Measurements from ENCODE around the gene PNKP.

PNKP gene

DNA sequence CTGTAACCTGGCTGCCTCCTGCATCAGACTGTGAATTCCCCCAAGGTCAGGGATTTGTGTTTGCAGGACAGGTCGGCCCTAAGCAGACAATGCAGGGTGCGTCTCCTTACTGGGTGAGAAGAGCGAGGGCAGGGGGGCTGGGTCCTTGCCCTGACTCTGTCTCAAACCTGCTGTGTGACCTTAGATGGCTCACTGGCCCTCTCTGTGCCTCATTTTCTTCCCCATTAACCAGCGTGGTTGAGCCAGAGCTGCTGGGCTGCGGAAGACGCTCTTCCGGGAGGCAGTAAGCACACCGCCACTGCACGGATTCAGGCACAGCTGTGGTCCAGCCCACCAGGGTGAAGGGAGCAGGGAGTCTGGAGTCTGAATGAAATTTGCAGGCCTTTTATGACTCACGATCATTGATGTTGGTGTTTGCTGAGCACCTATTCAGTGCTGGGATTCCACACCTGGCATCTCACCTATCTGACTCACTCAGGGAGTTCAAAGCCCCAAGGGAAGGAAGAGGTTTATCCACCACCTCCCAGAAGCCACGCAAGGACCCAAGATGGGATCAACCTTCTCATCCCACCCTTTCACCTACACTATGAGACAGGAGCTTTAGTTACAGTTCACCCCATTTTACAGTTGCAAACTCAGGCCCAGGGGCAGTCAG lies 7.3 kb upstream of the PNKP start:
- DNase-seq = no peak

DNA sequence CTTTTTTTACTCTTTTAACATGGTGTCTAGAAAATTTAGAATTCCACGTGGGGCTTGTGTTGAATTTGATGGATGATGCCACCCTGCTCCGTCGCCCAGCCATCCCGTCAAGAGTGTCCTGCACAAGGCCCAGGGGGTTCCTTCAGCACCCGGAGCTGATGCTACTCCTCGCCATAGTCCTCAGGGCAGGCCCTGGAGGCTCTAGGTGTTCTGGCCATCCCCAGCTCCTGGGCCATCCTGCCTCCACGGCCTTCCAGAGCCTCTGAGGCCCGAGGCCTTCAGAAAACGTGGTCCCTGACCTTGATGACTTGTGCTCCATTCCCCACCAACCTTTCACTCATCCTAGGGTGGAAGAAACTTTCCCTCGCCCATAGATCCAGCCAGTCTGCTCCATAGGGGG lies 6.5 kb upstream of the PNKP start:
- DNase-seq = no peak

DNA sequence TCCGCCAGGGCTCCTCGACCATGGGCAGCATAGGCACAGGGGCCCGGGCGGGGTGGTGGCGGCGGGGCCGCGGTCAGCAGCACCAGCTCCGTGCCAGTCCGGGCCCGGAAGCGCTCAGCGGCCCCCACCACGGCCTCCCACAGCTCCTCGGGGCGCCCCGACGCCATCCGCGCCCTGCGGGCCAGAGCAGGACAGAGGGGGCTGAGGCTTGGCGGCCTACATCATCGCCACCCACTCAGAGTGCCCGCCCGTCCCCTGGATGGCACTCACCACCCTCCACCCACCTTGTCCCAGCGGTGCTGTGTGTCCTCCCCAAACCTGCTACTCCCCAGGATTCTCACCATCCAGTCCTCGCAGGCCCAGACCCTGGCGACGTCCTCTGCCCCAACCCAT lies 5.7 kb upstream of the PNKP start:
- no peak for DNase-seq

DNA sequence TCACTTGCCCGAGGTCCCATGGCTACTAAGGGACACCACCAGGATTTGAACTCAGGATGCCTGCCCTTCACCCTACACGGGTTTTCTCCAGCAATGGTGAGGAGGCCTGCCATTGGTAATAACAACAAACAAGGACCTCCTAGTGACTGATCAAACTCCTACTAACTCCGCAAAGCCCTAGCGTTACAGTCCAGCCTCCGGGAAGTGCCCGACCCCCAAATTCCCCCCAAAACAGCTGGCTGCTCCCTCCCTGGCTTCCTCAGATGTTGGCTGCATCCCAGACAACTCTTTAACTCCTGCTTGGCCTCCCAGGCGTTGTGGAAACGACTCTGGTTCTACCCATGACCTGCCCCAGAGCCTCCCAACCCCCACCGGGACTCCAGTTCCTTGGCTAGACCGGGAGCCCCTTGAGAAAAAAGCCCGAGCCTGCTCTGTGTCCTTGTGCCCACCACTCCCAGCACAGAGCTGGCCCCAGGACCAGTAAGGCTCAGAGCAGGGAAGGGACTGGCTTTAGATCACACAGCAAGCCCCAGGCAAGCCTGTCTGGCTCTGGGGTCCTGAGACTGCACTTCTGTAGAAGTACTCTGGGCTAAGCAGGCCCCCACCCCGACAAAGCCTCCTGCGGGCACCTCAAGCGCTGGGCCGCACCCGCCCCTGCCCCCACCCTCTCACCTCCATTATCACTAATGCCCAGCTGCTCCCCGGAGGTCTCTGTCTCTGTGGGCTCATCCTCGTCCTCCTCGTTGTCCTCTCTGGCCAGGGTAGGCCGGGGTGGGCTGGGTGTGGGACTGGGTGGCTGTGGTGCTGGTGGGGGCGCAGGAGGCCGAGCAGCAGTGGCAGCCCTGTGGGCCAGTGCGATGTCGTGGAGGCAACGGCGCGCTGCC lies 5.1 kb upstream of the PNKP start:
- no peak for DNase-seq

DNA sequence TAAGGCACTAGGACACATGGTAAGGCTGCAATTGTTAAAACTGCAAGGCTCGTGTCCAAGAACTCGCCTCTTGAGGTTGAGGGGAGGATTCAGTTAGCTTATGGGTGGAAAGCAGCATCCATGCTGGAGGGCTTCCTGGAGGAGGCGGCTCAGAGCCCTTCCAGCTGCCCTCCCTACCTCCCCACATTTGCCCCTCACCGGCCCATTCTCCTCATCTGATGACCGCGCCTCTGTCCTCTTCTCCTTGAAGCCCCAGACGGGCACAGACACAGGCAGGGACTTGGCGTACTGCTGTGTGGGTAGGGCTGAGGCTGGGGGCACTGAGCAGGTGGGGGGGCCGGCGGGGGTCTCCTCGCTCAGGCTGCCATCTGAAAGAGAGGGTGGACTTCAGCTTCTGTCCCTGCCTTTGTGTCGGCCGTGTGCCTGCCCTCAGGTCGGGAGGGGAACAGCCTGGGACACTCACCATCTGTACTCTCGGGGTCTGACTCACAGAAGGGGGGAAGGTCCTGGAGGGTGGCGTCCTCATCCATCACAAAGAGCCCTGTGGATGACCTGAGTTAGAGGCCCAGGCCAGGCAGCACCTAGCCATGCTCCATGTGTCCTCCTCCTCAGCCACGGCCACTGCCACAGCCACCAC lies 4.1 kb upstream of the PNKP start:
- no peak for DNase-seq

DNA sequence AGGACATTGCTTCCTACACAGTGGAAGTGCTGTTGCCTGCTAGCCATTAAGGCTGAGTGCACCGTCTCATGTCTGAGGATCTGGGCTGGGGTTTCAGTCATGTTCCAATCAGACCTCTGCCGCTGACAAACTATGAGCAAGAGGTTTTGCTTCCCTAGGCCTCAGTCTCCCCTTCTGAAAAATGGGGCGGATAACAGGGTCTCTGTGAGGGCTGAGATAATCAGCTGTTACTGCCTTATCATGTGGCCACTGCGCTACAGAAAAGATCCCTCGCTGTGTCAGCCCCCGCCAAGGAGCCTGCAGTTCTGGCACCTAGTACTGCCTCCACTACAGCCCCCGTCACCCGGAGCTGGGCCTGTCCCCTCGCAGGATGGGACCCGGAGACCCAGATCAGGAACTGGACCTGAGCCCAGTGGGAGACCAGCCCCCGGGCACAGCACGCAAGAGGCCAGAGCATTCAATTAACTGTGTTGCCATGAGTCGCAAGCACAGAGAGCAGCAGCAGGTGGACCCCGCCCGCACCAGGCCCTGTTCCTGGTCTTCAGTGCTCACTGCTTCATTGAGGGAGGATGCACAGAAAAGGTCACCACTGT lies 3.0 kb upstream of the PNKP start:
- no peak for DNase-seq

DNA sequence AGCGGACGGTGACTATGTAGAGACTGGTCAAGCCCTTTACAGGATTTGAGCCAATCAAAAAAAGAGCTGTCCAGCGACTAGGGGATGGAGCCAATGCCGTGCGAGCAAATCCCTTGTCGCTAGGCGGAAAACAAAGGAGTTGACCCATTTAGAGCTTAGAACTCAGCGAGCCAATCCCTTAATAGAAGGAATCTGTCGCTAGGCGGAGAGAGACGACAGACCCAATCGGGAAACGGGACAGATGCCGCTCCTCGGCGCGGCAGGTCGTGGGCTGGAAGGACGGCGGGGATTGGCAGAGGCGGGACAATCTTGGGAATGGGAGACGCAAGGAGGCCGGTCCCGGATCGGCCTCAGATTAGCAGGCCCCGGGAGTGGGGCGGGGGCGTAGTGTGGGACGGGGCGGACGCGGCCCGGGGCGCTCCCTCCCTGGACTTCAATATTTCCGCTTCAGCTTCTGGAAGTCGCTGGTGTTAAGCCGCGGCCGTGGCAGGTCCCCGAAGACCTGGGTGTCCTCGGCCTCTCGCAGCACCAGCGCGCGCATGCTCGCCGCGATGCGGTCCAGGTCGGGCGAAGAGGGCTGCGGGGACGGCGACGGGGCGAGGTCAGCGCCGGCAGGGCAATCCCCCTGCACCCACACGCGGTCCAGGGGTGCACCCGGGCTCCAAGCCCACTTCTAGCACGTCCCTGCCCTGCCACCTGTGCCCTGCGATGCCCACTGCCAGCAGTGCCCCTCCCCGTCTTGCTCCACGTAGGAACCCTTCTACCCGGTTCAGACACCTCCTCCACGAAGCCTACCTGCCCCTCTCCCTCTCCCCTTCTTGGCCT lies 2.3 kb upstream of the PNKP start:
- peak; percentile 99 for DNase-seq

DNA sequence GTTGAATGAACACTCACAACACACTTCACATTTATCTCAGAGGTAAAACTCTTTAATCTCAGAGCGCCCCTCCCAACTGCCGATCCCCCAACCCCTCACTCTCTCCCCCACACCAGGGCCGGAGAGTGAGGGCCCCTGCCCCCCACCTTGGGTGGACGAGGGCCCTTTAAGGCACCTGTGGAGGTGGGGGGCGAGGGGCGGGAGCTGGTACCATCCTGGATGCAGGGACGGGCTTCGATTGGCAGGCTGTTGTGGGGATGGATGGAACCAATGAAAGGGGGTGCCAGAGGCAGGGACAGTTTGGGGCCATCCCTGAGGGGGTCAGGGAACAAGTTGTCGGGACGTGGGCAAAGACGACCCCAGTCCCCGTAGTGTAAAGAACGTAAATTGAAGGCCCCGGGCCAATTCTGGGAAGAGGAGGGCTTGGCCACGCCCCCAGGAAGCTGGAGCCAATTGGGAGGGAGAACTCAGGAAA lies 1.7 kb upstream of the PNKP start:
- DNase-seq = peak in 1 of 2 experiments; percentile 69

DNA sequence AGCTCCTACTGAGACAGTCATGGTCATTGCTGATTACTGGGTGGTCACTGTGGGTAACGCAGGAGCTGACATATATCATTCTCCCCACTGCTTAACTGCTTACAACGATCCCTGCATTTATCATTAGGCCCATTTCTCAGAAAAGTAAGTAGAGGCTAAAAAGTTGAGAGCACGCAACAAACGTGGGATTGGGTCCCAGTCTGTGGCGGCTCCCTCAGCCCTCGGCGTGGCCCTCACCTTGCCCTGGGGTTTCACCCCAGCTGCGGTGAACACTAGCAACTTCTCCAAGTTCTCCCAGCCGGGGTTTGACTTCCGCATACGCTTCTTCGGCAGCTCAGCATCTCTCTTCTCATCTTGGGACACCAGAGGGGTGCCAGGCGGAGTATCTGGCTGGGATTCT lies 2.5 kb downstream of the PNKP start:
- DNase-seq = no peak

DNA sequence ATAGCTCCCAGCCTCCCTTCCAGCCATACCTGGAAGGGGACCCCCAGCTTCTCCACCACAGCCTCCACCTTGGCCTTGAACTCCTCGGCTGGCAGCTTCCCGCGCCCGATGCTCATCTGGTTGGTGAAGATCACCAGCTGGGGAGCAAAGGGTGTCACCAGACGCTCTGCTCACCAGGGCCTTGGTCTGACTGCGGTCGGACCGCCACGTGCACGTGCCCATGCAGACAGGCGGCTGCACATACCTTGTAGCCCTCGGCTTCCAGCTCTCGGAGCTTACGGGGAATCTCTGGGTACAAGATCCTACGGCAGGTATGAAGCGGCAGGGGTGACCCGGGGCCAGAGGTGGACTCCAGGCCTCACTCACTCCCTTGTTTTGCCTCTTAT lies 3.4 kb downstream of the PNKP start:
- no peak for DNase-seq

DNA sequence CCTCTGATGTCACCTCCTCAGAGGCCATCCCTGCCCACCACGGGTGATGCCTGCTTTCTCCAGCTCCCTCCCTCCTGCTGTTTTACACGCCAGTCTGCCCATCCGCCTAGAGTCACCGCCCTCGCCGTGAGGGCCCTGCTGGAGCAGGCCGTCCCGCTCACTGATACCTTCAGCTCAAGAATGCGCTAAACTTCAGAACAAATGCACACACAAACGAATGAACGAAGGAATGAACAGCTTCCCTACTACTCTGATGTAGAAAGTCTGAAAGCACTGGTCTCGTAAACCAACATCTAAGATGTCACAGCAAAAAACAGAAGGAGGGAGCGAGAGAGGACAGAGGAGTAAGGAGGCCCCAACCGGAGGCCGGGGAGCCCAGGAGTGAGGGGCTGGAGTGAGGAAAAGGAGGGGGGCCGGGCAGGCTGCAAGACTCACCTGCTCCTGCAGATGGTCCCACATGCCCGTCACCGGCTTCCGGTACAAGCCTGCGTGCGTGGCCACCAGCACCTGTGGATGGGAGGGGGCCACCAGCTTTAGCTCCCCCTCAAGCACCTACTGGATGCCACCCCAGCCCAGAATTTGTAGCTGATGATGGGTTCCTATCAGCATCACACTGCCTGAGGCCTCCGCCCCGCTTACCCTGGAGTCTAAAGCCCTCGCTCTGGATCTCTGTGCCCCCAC lies 4.0 kb downstream of the PNKP start:
- DNase-seq = no peak

DNA sequence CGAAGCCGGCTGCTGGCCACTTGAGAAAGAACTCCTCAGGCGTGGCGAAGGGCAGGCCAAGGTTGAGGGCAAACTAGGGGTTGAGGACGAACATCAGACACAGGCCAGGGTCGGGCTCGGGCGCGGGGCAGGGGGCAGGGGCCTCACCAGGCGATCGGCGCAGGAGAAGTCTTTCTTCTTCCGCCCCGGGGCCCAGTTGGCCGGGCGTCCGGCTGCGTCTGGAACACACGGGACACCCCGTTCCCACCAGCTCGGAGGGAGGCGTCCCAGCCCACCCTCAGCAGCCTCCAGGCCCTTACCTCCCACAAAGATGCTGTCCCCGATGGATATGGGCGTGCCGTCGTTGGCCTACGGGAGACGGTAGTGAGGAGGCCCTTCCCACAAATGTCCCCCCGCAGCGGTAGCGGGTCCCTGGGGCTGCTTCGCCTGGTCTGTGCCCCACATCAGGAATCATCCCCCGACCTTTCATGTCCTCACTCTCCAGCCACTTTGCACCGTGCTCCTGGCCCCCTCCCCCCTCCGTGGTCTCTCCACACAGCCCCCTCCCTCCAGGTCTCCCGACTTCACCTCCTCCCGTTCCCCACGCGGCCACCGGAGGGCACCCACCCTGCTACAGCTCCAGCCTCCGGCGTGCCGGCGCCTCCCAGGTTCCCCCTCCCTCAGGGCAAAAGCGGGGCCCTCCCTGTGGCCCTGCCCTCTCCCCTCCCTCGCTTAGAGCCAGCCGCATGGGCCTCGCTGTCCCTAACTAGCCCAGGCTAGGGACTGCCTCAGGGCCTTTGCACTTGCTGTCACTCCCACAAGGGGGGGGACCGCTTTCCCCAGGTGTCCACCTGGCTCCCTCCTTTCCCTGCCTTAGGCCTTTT lies 4.8 kb downstream of the PNKP start:
- DNase-seq = no peak

DNA sequence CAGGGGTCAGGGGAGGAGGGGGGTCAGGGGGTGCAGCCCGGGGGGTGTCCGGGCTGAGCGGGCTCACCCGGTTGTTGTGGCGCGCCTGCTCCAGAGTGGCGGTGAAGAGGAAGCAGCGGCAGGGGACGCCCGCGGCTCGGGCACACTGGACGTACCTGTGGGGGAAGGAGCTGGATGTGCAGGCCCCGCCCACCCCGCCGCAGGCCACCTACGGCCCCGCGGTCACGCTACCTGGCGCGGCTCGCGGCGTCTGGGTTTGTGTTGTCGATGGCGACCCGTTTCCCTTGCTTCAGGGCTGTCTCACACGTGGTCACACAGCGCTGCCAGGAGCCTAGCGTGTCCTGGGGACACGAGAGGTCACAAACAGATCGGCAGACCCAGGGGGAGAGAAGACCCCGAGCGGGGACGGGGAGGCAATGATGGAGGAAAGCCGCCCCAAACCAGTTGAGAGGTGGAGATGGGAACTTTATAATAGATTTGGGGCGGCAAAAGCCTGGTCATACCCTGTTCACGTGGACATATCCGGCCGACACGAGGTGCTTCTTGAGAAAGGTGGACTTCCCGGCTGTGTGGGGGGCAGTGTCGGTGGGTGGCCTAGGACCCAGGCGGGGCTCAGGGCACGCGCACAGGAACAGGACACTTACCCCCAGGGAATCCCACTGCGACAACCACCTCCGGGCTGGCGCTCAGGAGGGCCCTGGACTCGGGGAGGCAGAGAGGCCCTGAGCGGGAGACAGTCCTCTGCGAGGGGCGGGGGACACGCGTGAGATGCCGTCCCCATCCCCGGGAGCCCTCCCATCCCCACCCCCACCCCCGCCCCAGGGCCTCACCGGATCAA lies 5.6 kb downstream of the PNKP start:
- DNase-seq = no peak

DNA sequence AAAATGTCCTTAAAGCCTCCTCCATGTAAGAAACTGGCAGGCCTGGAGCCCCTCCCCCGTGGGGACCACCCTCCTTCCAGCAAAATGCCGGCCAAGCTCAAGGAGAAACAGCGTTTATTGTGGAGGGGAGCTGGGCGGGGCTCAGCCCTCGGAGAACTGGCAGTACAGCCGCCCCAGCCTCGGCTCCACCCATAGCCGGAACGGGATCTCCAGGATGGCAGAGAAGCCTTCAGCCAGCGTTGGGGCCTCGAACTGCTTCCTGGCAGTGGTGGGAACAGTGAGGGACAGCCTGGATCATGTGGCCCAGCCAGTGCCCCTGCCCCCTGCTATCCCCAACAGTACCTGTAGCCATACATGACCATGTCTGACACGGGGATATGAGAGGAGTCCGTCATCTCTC lies 6.3 kb downstream of the PNKP start:
- no peak for DNase-seq

DNA sequence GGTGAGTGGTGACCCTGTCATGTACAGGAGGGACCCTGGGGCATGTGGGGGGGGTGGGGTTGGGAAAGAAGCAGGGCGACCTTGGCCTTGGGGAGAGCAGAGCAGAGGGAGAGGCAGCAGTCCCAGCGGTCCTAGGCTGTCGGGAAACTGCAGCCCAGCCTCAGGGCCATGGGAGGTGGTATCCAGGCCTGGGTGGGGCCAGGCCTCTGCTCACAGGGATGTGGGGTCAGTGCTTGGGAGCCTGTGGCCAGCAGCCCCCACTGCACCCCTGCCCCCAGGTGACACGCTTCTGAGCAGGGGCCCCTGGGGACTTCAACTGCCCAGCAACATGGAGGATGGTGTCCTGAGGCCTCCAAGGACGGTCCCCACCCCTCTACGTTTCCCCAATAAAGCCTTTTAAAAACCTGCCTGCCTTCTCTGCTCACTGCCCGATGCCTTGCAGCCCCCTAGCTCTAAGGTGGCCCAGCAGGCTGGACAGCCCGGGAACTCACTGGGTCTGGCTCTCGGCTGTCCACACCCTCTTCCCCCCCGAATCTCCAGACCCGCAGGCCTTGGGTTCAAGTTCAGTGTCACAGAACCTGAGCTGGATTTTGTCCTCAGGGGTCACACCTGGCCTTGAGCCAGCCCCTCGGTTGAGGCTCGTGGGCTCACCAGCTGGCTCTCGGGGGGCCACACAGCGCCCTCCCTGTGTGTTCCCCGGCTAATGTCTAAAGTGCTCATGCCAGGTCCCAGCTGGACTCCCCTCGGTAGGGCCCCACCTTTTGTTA lies 6.9 kb downstream of the PNKP start:
- DNase-seq = no peak

DNA sequence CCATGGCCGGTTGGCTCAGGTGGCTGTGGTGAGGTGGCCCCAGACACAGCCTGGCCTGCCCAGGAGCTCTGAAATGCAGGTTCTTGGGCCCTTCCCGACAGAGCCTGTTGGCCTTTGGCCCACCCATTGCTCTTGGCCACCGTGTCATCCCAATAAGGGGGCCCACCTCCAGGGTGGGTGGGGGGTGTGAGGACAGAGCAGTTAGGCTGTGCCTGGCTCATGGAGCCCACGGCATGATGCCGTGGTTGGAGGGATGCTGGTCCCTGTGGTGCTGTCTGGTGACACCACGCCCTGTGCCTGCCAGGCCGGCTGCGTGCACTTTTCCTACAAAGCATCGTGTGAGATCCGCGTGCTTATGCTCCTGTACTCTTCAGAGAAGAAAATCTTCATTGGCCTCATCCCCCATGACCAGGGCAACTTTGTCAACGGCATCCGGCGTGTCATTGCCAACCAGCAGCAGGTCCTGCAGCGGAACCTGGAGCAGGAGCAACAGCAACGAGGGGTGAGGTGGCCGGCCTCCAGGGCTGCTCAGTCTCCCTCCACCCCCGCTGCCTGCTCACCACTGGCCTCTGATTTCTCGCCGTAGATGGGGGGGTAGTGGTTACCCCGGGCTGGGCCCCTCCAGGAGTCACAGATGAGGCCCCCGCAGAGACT lies 7.6 kb downstream of the PNKP start:
- DNase-seq = no peak

DNA sequence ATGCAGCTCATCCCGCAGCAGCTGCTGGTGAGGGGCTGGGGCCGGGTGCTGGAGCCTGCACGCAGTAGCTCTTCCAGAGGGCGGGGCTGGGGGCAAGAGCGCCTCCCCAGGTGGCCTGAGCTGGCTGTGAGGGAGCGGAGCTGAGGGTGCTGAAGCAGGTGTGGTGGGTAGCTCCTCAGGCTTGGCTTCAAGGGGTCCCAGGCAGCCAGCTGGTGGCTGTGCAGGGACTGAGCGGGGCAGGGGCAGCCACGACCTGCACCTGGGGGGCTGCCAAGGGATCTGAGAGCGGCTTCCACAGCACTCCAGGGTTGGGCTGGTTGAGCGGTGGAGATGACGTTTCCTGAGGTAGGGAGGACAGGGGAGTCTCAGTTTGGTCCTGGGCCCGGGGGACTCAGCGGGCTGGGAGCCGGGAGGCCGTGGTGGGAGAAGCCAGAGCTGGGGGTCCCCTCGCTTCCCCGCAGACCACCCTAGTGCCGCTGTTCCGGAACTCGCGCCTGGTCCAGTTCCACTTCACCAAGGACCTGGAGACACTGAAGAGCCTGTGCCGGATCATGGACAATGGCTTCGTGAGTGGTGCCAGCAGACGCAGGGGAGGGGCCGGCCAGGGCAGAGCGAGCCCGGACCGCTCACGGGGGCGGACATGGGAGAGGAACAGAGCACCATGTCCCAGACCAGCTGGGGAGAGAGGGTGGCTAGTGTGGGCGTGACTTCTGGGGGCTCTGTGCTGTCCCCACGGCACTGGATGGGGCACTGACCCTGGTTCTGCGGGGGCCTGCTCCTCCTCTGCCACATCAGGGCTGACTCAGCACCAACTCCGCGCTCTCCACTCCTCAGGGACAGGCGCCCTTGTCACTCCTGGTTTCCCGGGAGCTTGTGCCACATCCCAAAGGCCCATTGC lies 9.0 kb downstream of the PNKP start:
- DNase-seq = no peak

DNA sequence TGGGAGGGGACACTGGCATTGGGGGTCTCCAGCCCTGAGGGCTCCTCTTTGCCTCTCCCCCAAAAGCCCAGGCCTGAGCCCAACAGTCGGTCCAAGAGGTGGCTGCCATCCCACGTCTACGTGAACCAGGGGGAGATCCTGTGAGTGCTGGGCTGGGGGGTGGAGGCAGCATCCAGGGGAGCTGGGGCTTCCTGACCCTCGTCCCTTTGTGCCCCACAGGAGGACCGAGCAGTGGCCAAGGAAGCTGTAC lies 9.6 kb downstream of the PNKP start:
- DNase-seq = no peak
